Measurements from ENCODE around the gene MRPS11.

The MRPS11 gene

GRCh38 chr15:88497109-88497765 lies 29.7 kb downstream of the MRPS11 start:
- H3K4me1 ChIP-seq (ENCODE audit: insufficient read depth, poor library complexity, severe bottlenecking): no peaks in the 10 kb centered on the region
- no peak for ATAC-seq (ENCODE audit: low read depth)
- H3K27ac ChIP-seq (ENCODE audit: poor library complexity, severe bottlenecking): no peak overlapping the region

GRCh38 chr15:88498996-88499395 lies 31.5 kb downstream of the MRPS11 start:
- no peak overlapping the region for H3K27ac ChIP-seq (ENCODE audit: poor library complexity, severe bottlenecking)
- ATAC-seq (ENCODE audit: low read depth) (no peak), DNase-seq (ENCODE audit: low spot score) (no peak)
- H3K4me3 ChIP-seq (ENCODE audit: severe bottlenecking): no peak overlapping the region
- no peaks in the 10 kb centered on the region for H3K36me3 ChIP-seq (ENCODE audit: low read depth)
- TF ChIP-seq CTCF (IDR thresholded peaks at IDR 0.05; ENCODE audit: poor library complexity, severe bottlenecking): no peak
- H3K9me3 ChIP-seq (ENCODE audit: severe bottlenecking): no peaks in the 10 kb centered on the region
- no peaks in the 10 kb centered on the region for H3K27me3 ChIP-seq (ENCODE audit: insufficient read depth, poor library complexity, severe bottlenecking)
- H3K4me1 ChIP-seq (ENCODE audit: insufficient read depth, poor library complexity, severe bottlenecking): no peaks in the 10 kb centered on the region

More at GRCh38 chr15:88497109-88497765, 29.7 kb downstream of the MRPS11 start:
- TF ChIP-seq CTCF (IDR thresholded peaks at IDR 0.05; ENCODE audit: poor library complexity, severe bottlenecking): no peak
- no peaks in the 10 kb centered on the region for H3K36me3 ChIP-seq (ENCODE audit: low read depth)
- H3K27me3 ChIP-seq (ENCODE audit: insufficient read depth, poor library complexity, severe bottlenecking): no peaks in the 10 kb centered on the region
- H3K9me3 ChIP-seq (ENCODE audit: severe bottlenecking): no peaks in the 10 kb centered on the region
- no peak for DNase-seq (ENCODE audit: low spot score)
- H3K4me3 ChIP-seq (ENCODE audit: severe bottlenecking): no peak overlapping the region

- no peak for DNase-seq (ENCODE audit: low spot score)
- Histone ChIP-seq H3K9me3 (ENCODE audit: severe bottlenecking) (no peaks in the 10 kb centered on the region), H3K27me3 (ENCODE audit: insufficient read depth, poor library complexity, severe bottlenecking) (no peaks in the 10 kb centered on the region), H3K4me3 (ENCODE audit: severe bottlenecking) (no peak overlapping the region), H3K4me1 (ENCODE audit: insufficient read depth, poor library complexity, severe bottlenecking) (no peaks in the 10 kb centered on the region), H3K27ac (ENCODE audit: poor library complexity, severe bottlenecking) (no peak overlapping the region), H3K36me3 (ENCODE audit: low read depth) (no peaks in the 10 kb centered on the region)
- ATAC-seq (ENCODE audit: low read depth): no peak
- no peak for TF ChIP-seq CTCF (IDR thresholded peaks at IDR 0.05; ENCODE audit: poor library complexity, severe bottlenecking)
Observed at GRCh38 chr15:88504445-88504844, 36.9 kb downstream of the MRPS11 start.

- Histone ChIP-seq H3K27me3 (ENCODE audit: insufficient read depth, poor library complexity, severe bottlenecking) (no peaks in the 10 kb centered on the region), H3K4me3 (ENCODE audit: severe bottlenecking) (no peak overlapping the region), H3K4me1 (ENCODE audit: insufficient read depth, poor library complexity, severe bottlenecking) (no peaks in the 10 kb centered on the region), H3K9me3 (ENCODE audit: severe bottlenecking) (no peaks in the 10 kb centered on the region), H3K36me3 (ENCODE audit: low read depth) (no peaks in the 10 kb centered on the region), H3K27ac (ENCODE audit: poor library complexity, severe bottlenecking) (no peak overlapping the region)
- DNase-seq (ENCODE audit: low spot score) (no peak), ATAC-seq (ENCODE audit: low read depth) (0 out of 3 replicates have a peak, but pooled peaks have one; percentile 19)
- TF ChIP-seq CTCF (IDR thresholded peaks at IDR 0.05; ENCODE audit: poor library complexity, severe bottlenecking): no peak
Observed at GRCh38 chr15:88505721-88506120, 38.2 kb downstream of the MRPS11 start.

GRCh38 chr15:88506628-88507027 lies 39.1 kb downstream of the MRPS11 start:
- H3K27me3 ChIP-seq (ENCODE audit: insufficient read depth, poor library complexity, severe bottlenecking): no peaks in the 10 kb centered on the region
- ATAC-seq (ENCODE audit: low read depth) (no peak), DNase-seq (ENCODE audit: low spot score) (no peak)
- no peak for TF ChIP-seq CTCF (IDR thresholded peaks at IDR 0.05; ENCODE audit: poor library complexity, severe bottlenecking)
- no peaks in the 10 kb centered on the region for H3K9me3 ChIP-seq (ENCODE audit: severe bottlenecking)
- H3K27ac ChIP-seq (ENCODE audit: poor library complexity, severe bottlenecking): no peak overlapping the region
- no peaks in the 10 kb centered on the region for H3K36me3 ChIP-seq (ENCODE audit: low read depth)
- no peaks in the 10 kb centered on the region for H3K4me1 ChIP-seq (ENCODE audit: insufficient read depth, poor library complexity, severe bottlenecking)
- no peak overlapping the region for H3K4me3 ChIP-seq (ENCODE audit: severe bottlenecking)

Data from RWPE2 (cell line).